Liver (tissue), 2 donors: ENCODE results near the gene AREL1.

Experiments
- CTCF ChIP-seq: fragments of 150-350 bp; IDR thresholded peaks from 2 replicates; pipeline ENCODE4 v1.5.1; 2017; ENCODE audit warnings: improper control_type of control experiment, low read depth, low read length; ENCODE audit not compliant: missing input control
- MAX ChIP-seq: IDR thresholded peaks from 2 replicates; pipeline ENCODE4 v1.6.1; 2016; ENCODE audit warnings: antibody characterized with exemption
- donor health status: healthy.

GRCh38 chr14:74670726-74671411 is 42.0 kb downstream of the AREL1 start:
- TF ChIP-seq MAX (no peak), CTCF (no peak)
